Chondrocyte (in vitro differentiated cells): Measurements from ENCODE around the gene CLCN1. TPM values are rescaled to one million over a fixed set of nuclear protein-coding genes. Genes with fewer than 3 reads are reported as not detected.
A peak's percentile ranks its signal among the peaks of the same experiment; 100 is the strongest.

Source experiments
- DNase-seq: peaks from one replicate; pipeline ENCODE4 v3.0.0; 2021; ENCODE audit warnings: mixed read lengths, low spot score
- H3K27ac Mint-ChIP-seq: one replicate; pipeline ENCODE4 v1.8.0; 2021; ENCODE audit warnings: mild to moderate bottlenecking, moderate library complexity, mixed read lengths; ENCODE audit not compliant: unreplicated experiment
- H3K27me3 Mint-ChIP-seq: 2 replicates; pipeline ENCODE4 v1.8.0; 2021; ENCODE audit warnings: low read depth, mixed read lengths
- H3K36me3 Mint-ChIP-seq: 2 replicates; pipeline ENCODE4 v1.8.0; 2021; ENCODE audit warnings: low read depth, mixed read lengths
- H3K4me1 Mint-ChIP-seq: 2 replicates; pipeline ENCODE4 v1.8.0; 2021; ENCODE audit warnings: low read depth, mild to moderate bottlenecking, mixed read lengths
- H3K4me3 Mint-ChIP-seq: one replicate; pipeline ENCODE4 v1.8.0; 2021; ENCODE audit warnings: mild to moderate bottlenecking, moderate library complexity, mixed read lengths; ENCODE audit not compliant: unreplicated experiment
- H3K9me3 Mint-ChIP-seq: 2 replicates; pipeline ENCODE4 v1.8.0; 2021; ENCODE audit warnings: low read depth, mixed read lengths
- total RNA-seq: library from RNA; stranded (reverse); gene quantifications from 3 replicates; pipeline ENCODE4 v1.2.1, GENCODE V29; 2021
- TF ChIP-seq, protein P1 (sequence below): fragments of 200-600 bp; sonication (generic); IDR thresholded peaks from 2 replicates; pipeline ENCODE4 v1.5.0; 2021; ENCODE audit warnings: antibody characterized with exemption, mild to moderate bottlenecking, moderate library complexity

CLCN1 gene
- total RNA-seq, 1 donor from 2014 or later: not detected

- no peaks in the 10 kb centered on the region for H3K36me3 Mint-ChIP-seq
- H3K4me1 Mint-ChIP-seq: peaks cover 15% of the 10 kb centered on the region
- H3K9me3 Mint-ChIP-seq: no peaks in the 10 kb centered on the region
- H3K27me3 Mint-ChIP-seq: peaks cover 2% of the 10 kb centered on the region
- no peak overlapping the region for H3K27ac Mint-ChIP-seq
- no peak overlapping the region for H3K4me3 Mint-ChIP-seq
- no peak for DNase-seq
- TF ChIP-seq, protein P1, sequence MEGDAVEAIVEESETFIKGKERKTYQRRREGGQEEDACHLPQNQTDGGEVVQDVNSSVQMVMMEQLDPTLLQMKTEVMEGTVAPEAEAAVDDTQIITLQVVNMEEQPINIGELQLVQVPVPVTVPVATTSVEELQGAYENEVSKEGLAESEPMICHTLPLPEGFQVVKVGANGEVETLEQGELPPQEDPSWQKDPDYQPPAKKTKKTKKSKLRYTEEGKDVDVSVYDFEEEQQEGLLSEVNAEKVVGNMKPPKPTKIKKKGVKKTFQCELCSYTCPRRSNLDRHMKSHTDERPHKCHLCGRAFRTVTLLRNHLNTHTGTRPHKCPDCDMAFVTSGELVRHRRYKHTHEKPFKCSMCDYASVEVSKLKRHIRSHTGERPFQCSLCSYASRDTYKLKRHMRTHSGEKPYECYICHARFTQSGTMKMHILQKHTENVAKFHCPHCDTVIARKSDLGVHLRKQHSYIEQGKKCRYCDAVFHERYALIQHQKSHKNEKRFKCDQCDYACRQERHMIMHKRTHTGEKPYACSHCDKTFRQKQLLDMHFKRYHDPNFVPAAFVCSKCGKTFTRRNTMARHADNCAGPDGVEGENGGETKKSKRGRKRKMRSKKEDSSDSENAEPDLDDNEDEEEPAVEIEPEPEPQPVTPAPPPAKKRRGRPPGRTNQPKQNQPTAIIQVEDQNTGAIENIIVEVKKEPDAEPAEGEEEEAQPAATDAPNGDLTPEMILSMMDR: no peak
Observed at GRCh38 chr7:143369678-143370651, 54.1 kb downstream of the CLCN1 start.

DNA sequence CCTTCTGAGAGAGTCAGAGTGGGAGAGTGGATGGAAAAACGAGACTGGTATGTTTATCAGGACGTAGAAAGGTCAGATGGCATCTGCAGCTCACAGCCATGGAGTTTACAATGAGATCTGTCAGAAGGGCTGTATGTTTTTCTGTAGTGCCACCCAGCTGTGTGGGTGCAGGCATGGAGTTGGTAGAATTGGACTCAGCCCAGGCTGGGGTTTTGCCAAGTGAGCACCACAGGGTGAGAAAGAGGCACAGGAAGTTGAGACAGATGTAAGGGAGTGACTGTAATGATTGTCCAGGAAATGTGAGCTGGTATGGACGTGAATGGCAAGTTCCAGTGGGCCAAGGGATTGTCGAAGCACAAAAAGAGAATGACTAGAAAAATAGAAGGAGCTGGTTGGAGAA lies 56.2 kb downstream of the CLCN1 start:
- TF ChIP-seq, protein P1: no peak
- no peaks in the 10 kb centered on the region for H3K9me3 Mint-ChIP-seq
- H3K27ac Mint-ChIP-seq: no peak overlapping the region
- no peak for DNase-seq
- H3K36me3 Mint-ChIP-seq: no peaks in the 10 kb centered on the region
- no peaks in the 10 kb centered on the region for H3K27me3 Mint-ChIP-seq
- peaks cover 17% of the 10 kb centered on the region for H3K4me1 Mint-ChIP-seq
- no peak overlapping the region for H3K4me3 Mint-ChIP-seq

DNA sequence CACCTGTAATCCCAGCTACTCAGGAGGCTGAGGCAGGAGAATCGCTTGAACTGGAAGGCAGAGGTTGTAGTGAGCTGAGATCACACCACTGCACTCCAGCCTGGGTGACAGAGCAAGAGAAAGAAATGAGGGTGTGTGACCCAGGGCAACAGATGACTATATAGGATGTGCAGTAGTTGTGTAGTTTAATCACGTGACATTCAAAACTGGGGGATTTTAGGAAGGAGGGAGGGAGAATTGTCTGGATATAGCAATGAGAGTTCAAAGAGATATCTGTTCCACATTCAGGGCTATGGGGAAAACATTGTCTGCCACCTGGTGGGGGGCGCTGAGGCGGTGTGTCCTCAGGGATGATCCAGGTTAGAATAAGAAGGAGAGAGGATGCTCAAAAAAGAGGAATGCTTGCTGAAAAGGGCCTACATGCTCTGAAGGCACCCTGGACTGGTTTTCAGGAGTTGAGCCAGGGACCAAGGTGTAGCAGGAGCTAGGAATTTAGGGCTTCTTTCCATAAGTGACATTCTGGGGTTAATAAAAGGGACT lies 57.4 kb downstream of the CLCN1 start:
- TF ChIP-seq, protein P1: peak; percentile 29
- H3K9me3 Mint-ChIP-seq: no peaks in the 10 kb centered on the region
- peaks cover 20% of the 10 kb centered on the region for H3K4me1 Mint-ChIP-seq
- H3K27me3 Mint-ChIP-seq: no peaks in the 10 kb centered on the region
- H3K36me3 Mint-ChIP-seq: no peaks in the 10 kb centered on the region
- no peak overlapping the region for H3K4me3 Mint-ChIP-seq
- no peak for DNase-seq
- no peak overlapping the region for H3K27ac Mint-ChIP-seq

DNA sequence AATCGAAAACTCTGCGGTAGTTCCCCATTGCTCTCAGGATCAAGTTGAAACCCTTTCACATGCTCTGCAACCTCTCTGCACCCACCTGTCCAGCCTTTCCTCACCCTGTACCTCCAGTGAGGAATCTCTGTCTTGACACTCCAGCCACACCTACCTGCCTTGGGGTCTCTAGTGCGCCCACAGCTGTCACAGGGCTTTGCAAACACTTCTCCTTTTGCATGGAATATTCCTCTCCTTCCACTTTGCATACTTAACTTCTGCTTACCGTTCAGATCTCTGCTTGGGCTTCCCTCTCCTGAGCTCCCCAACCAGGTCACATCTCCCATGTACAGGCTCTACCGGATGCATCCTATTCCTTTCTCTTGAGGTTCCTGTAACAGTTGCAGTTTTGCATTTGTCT lies 58.6 kb downstream of the CLCN1 start:
- Mint-ChIP-seq H3K27me3 (no peaks in the 10 kb centered on the region), H3K27ac (no peak overlapping the region), H3K4me3 (no peak overlapping the region), H3K4me1 (peaks cover 33% of the 10 kb centered on the region), H3K36me3 (no peaks in the 10 kb centered on the region), H3K9me3 (no peaks in the 10 kb centered on the region)
- TF ChIP-seq, protein P1: no peak
- no peak for DNase-seq

GRCh38 chr7:143375298-143376034 lies 59.6 kb downstream of the CLCN1 start:
- Mint-ChIP-seq H3K4me1 (peaks cover 32% of the 10 kb centered on the region), H3K27ac (peak overlapping the region; percentile 23), H3K27me3 (no peaks in the 10 kb centered on the region), H3K9me3 (no peaks in the 10 kb centered on the region), H3K4me3 (no peak overlapping the region), H3K36me3 (no peaks in the 10 kb centered on the region)
- peak; percentile 51 for DNase-seq
- TF ChIP-seq, protein P1: no peak
